T-helper 1 cell treated with Interleukin-12 subunit alpha and Interleukin-12 subunit beta and Interleukin-4 antibody, amounts not matched to agents 30 ng/mL and 1 ng/mL, for 36 hours (primary cell): ENCODE results near the gene PELO. TPM values are rescaled to one million over a fixed set of nuclear protein-coding genes. Genes with fewer than 3 reads are reported as not detected.
"Not testable (repeated sequence)": the region's sequence is repeated elsewhere in the genome, so short reads cannot be mapped to it uniquely, and the experiment has no call there.

Source experiments
- intact Hi-C: fragments of 100-400 bp; cut with micrococcal nuclease; formaldehyde crosslinking; loops from one replicate; pipeline ENCODE4 v1.15.1; 2024
- total RNA-seq: library from RNA; stranded (reverse); gene quantifications from 2 replicates; pipeline ENCODE4 v1.2.3, GENCODE V29; 2022

PELO gene
- total RNA-seq, 1 donor from 2014 or later: 21.6 TPM

DNA sequence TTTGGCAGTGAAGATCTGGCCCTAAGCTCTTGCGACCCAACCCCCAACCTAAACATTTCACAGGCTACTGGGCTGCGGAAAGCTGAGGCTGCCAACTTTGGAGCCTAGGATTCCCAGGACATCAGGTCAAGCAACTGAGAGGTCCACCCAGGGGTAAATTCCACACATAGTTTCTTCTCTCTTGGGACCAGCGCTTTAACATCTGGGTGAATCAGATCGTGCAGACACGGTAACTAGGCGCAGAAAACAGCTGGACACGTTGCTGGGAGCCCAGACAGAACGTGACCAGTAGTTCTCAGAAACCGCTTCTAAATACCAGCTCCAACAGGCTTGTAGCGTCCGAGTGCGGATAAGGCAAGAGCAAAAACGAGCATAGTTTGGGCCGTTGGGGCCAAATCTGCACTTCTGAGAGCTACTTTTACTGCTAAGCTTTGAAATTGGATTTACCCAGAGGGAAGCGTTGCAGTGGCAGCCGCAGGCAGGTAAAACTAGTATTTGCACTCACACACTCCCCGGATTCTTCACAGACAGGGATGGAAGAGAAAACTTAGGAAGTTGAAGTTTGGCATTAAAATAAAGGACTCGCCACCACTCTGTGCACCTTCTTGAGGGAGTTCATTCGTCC lies 11.8 kb downstream of the PELO start:
- intact Hi-C loops: loop anchor here (1.0 kb wide), 2 partner anchors 28 to 116 kb away; no protein-coding TSS in a partner anchor

DNA sequence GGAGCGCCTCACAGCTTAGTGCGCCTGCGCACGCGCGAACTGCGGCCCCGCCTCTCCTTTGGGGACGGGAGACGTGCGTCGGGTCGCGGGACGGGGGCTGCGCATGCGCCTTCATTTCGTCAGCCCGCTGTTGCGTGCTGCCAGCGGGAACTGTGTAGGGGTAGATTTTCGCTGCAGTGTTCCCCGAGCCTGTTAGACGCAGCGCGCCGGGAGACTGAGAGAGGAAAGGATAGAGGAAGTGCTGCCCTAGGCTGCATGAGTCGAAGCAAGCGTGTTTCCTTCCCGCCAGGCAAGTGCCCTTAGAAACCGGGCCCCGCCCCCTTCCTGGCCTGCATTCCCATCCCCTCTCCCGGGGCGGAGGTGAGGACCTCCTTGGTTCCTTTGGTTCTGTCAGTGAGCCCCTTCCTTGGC lies 12.3 kb downstream of the PELO start:
- intact Hi-C loops: loop anchor here (1.0 to 5.0 kb wide), 8 partner anchors 13 to 309 kb away; partner anchors contain the start of genes ITGA1, ITGA2, MOCS2 and PELO

DNA sequence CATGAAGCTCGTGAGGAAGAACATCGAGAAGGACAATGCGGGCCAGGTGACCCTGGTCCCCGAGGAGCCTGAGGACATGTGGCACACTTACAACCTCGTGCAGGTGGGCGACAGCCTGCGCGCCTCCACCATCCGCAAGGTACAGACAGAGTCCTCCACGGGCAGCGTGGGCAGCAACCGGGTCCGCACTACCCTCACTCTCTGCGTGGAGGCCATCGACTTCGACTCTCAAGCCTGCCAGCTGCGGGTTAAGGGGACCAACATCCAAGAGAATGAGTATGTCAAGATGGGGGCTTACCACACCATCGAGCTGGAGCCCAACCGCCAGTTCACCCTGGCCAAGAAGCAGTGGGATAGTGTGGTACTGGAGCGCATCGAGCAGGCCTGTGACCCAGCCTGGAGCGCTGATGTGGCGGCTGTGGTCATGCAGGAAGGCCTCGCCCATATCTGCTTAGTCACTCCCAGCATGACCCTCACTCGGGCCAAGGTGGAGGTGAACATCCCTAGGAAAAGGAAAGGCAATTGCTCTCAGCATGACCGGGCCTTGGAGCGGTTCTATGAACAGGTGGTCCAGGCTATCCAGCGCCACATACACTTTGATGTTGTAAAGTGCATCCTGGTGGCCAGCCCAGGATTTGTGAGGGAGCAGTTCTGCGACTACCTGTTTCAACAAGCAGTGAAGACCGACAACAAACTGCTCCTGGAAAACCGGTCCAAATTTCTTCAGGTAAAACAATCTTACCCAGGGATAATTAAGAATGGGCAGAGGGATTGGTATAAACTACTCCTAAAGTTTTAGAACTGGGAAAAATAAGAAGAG lies 12.9 kb downstream of the PELO start:
- intact Hi-C loops: loop anchor here (1.0 to 5.0 kb wide), 6 partner anchors 13 to 309 kb away; partner anchors contain the start of genes ITGA1, ITGA2, MOCS2 and PELO

DNA sequence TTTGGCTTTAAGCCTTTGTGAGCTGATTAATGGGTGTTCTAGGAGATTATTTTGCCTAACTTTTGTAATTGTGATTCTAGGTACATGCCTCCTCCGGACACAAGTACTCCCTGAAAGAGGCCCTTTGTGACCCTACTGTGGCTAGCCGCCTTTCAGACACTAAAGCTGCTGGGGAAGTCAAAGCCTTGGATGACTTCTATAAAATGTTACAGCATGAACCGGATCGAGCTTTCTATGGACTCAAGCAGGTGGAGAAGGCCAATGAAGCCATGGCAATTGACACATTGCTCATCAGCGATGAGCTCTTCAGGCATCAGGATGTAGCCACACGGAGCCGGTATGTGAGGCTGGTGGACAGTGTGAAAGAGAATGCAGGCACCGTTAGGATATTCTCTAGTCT lies 13.6 kb downstream of the PELO start:
- intact Hi-C loops: loop anchor here (5.0 kb wide), 1 partner anchor 186 kb away; the partner anchor contains the start of gene ITGA2

DNA sequence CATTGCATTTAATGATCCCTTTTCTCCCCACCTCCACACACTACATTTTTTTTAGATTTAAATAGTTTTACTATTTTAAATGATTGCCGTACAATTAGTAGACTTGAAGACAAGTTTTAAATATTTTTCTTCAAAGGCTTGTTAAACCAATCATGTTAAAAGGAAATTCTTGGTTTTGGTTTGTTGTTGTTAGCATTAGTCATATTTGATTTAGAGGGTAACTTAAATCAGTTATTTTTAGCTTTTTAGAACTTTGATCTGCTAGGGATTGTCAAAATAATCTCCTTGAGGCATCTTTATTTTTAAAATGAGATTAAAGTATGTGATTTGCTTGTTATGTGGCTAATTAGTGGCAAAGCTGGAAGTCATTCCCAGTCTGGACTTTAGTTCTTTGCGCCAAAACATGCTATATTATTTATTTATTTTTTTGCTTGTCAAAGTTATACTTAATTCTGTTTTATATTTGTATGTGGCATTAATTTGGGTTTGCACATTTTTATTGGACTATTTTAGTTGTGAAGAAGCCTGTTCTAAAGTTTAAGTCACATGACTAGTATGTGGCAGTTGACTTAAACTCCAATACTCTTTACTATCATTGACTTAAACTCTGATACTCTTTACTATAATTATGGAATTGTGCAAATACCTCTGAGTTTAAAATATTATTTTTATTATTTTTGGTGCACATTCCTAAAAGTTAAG lies 14.7 kb downstream of the PELO start:
- intact Hi-C loops: loop anchor here (5.0 kb wide), 1 partner anchor 185 kb away; the partner anchor contains the start of gene ITGA2

DNA sequence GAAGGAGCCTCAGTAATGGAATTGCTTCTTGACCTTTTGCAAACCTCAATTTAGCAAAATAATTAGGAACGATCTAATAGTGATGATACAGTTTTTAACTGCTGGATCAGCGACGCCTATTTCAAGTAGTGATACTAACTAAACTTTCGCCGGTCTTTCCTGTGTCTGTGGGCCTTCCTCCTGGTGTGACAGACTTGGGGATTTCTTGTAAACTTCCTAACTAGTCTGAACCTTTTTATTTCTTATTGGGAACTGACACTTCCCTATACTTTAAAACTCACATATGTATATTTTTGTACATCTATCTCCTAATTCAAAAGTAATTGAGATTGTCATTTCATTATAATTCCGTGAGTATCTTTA lies 15.2 kb downstream of the PELO start:
- intact Hi-C loops: loop anchor here (5.0 kb wide), 1 partner anchor 184 kb away; the partner anchor contains the start of gene ITGA2

DNA sequence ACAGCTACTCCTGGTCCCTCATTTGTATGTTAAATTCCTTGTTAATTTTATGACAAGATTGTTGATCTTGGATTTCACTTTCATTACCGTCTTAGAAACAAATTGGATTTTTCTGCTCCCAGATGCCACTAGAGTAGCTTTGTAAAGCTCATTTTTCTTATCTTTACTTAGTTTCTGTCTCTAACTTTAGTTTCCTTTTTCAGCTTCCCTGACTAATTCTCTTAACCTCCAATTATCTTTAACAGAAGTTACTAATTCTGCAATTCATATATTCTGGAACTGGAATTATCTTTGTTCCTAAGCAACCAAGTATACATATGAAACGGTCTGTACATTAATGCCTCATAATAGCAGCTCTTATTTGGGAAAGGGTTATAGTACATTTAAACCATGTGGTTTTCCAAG lies 16.7 kb downstream of the PELO start:
- intact Hi-C loops: loop anchor here (5.0 kb wide), 1 partner anchor 183 kb away; the partner anchor contains the start of gene ITGA2

DNA sequence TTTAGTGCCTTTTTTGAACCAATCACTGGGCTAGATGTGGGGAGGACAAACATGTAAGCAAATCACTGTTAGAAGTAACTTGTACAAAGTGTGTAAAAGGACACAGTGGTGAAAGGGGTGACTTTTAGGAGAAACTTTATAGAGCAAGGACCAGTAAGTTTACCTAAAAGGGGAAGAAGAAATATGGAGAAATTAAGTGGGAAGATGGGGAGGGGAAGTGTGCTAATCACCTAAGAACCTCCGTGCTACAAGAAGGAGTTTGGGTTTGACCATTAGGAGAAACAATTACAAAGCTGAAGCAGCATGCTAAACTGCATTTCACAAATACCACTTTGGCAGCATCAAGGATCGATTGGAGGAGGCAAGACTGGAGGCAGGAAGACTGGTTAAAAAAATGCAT lies 17.3 kb downstream of the PELO start:
- intact Hi-C loops: loop anchor here (5.0 kb wide), 1 partner anchor 182 kb away; the partner anchor contains the start of gene ITGA2

DNA sequence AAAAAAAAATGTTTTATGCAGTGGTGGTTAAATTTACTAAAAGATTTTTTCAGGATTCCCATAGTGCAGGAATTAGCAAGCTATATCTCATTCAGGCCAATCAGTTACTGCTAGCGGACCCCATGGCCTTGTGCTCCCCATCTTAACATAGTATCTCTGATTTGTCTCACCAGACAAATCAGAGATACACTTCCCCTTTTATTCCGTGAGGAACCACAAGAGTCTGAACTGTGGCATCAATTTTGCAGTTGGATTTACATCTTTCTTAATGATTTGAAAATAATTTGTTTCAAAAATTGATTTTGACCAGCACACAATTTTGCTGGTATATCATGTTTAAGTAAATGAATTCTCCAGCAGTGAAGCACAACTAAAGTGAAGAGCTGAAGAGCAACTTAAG lies 17.9 kb downstream of the PELO start:
- intact Hi-C loops: no loop called here

DNA sequence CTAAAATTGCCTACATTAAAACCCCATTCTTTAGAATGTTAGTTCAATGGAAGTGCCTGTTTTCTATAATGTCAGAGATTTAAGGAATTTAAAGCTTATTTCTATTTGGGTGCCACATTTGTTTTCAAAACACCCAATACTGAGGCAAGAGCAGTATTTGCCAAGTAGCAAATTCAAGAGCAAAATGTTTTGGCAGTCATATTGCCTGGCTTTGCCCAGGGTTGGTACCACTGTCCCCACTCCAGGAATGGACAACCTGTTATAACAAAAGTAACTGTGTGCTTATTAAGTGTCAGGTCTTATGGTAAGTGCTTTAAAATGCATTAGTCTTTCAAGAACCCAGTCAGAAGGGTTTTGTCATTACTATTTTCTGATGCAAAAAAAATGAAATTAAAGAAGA lies 19.3 kb downstream of the PELO start:
- intact Hi-C loops: no loop called here

DNA sequence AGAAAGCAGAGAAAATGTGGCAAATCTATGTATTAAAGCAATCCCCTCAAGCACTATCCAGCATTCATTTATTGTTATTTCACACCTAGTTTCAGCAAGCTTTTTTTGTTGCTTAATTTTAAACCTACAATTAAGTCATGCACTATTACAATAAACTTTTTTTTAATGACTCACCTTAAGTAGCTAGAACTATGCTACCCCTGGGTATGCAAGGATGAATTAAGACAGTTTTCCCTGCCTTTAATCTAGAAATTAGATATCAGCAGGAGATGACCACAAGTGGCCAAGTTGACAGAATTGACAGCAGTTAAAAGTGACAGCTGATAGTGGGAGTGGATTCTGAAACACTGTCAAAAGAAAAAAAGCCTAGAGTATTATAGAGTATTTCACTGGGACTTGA lies 20.0 kb downstream of the PELO start:
- intact Hi-C loops: no loop called here

DNA sequence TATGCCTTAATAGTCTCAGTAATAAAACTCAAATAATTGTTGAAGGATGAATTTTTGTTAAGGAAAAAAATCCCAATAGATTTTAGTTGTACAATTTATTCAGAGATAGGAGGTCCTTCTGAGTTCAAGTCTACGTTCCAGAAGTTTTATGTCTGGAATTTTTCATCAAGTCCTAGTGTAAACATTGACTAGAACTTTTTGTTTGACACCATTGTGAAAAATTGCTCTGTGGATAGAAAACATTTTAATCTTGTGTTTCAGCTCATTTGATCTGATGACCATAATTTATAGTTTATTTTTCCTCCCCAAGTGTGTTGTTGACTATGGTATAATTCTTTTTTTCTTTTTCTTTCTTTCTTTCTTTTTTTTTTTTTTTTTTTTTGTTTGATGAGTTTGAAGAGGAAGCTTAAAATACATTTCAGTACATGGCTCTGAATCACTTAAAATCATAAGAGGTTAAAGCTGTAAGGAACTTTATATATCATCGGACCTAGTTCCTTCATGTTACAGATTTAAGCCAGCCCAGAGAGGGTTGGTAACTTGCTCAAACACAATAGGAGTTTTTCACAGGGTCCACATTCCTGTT lies 20.7 kb downstream of the PELO start:
- intact Hi-C loops: no loop called here

DNA sequence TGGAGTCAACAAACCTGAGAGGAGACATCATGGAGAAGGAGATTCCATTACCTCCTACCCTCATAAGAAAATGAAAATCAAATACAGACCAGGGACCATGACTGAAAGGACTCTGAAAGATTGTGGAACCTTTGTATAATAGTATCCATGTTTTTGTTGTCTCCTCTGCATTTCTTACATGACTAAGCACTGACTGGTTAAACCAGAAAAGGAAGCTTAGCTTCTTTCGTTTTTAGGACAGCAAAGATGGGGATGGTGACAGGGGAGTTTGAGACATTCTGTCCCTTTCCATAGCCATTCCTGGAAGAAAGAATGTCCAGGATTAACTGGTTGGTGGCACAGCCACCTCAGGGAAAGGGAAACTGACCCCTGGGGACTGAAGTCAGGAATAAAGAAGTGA lies 22.2 kb downstream of the PELO start:
- intact Hi-C loops: no loop called here

DNA sequence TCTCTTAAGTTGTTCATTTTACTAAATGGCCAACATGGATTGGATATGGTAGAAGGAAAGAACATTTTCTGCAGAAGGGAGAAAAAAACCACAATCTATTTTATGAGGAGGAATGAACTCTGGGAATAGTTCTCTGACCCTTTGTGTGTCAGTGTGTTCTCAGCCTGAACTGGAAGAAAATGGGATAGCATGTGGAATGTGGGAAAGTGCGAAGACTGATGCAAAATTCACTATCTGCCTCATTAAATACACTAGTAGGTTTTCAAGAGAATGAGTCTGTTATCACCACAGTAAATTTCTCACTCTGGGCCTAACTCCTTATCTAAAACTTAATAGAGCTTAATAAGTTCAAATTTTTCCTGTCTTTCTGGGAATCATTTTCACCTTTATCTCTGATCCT lies 22.7 kb downstream of the PELO start:
- intact Hi-C loops: no loop called here

DNA sequence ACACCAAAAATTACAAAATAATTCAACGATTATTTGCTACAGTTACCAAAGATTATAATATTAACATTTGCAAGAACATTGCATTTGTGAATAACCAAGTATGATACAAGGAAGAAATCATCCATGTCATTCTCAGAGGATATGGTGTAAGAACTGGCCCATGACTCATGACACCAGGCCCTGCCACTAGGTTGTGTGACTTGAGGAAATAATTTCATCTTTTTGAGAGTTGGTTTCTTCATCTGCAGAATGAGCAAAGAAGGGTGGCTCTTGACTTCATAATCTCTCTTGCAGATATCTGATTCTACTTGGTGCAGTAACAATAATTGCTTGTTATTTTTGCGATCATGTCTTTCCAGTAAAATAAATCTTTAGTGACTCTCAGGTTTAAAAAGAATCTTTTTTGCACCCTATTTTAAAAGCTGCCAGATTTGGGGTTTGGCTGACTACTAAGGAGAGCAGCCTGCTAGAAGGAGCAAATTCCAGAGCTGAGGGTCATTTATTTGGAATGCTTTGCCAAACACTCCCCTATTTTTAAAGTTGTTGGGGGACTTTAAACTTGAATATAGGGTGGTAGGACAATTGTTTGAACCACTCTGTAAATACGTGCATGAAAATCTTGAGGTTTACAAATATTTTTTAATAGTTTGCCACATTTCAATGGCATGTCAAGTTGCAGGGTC lies 23.5 kb downstream of the PELO start:
- intact Hi-C loops: no loop called here

DNA sequence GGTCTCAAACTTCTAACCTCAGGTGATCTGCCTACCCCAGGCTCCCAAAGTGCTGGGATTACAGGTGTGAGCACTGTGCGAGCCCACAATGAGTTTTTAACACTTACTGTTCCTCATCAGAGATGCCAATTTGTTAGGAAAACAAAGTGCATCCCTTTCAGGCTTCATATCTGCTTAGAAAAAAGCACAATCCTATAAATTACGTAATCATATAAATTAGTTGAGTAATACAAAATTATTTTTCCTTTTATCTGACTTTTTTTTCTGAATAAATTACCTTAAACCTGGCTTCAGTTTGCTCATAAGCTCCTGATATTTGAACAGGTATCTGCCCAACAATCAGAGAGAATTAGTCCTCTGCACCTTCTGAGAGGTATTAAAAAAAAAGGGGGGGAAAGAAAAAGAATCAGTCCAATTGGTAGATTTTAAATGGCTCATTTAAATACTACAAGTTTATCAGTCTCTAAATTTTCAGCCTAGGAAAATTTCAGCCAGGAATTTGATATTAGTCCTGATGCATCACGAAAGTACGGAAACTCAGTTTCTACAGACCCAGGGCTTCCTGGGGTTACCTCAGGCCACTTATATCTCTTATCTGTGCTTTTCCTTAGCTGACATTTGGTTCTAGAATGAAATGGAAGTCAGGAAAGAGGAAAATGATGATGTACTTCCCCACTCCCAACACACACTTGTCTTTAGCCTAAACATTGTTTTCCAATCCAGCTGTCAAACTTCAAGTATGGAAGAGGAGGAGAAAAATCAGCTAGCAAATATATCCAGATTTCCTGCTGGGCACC lies 26.8 kb downstream of the PELO start:
- intact Hi-C loops: no loop called here

DNA sequence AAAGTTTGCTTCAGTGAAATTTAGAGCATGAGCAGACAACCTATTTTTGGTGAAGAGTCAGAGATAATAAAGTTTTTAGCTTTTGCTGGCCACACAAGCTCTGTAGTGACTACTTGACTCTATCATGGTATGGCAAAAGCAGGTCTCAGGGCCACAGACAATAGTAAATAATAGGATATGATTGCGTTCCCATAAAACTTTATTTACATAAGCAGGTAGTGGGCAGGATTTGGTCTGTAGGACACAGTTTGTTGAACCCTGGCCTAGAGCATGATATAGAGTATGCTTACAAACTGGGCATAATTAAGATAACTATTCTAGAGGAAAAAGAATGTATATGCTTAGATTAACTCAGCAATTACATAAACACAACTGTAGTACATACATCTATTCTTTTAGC lies 30.1 kb downstream of the PELO start:
- intact Hi-C loops: no loop called here

DNA sequence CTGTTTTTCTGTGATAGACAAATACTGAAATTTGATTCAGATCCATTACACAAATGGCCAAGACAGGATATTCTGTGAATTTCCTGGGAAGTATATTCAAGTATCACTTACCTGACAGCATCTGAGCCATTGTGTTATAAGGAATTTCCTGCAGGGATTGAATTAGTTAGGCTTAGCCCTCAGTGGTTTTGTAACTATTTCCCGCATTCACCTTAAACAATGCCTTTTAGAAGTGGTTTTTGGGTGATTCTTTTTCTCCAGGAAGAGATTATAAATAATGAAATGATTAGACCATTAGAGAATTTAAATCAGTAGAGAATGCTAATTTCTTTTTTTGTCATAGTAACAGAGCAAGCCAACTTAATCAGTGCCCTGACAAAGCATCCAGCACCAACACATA lies 30.6 kb downstream of the PELO start:
- intact Hi-C loops: no loop called here

DNA sequence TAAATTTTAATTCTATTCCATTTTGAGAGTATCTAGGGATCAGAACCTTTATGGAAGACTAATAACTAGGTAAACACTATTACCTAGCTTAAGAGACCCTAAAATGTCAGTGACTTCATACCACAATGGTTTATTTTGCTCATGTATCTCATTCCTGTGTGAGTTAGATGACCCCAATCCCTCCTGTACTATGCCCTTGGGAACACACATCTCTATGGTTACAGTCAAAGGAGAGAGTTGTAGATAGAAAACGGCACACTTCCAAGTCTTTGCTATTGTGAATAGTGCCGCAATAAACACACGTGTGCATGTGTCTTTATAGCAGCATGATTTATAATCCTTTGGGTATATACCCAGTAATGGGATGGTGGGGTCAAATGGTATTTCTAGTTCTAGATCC lies 31.1 kb downstream of the PELO start:
- intact Hi-C loops: not testable (repeated sequence)

DNA sequence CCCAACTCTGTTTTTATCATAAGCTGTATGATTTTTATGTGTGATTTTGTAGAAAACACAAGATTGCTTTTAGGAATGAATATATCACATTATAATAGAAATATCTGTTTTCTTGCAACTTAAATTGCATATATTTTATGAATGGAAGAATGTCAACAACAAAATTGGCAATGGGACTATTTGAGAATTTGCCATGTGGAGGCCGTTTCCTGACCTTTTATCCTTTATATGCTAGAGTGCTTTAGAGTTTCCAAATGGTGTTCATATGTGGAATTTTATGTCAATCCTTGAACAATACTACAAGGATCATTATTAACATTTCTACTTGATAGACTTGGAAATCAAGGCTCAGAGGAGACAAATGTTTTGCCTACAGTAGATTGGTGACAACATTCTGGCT lies 34.2 kb downstream of the PELO start:
- intact Hi-C loops: no loop called here
